HL-60 (cell line): ENCODE results near the gene LGALS3.

Experiments used
- DNase-seq, 2 experiments: peaks; one replicate each; pipeline ENCODE4 v3.0.0-alpha.2; 2010 to 2020; ENCODE audit warnings: low read depth in 1 of 2, low spot score in 1 of 2
- H3K27ac ChIP-seq: fragments of 250-450 bp; sonication (Bioruptor Pico); replicated peaks from 2 replicates; pipeline ENCODE4 v1.5.1; 2020; ENCODE audit warnings: mild to moderate bottlenecking, moderate library complexity
- H3K27me3 ChIP-seq: fragments of 250-450 bp; sonication (Bioruptor Pico); 2 replicates; pipeline ENCODE4 v1.5.1; 2021; ENCODE audit warnings: mild to moderate bottlenecking, moderate library complexity; ENCODE audit not compliant: insufficient read depth, poor library complexity, severe bottlenecking
- H3K4me3 ChIP-seq: replicated peaks from 2 replicates; pipeline ENCODE4 v1.5.1; 2011; ENCODE audit warnings: mild to moderate bottlenecking, control low read depth, low read length; ENCODE audit not compliant: insufficient read depth
- GABPA ChIP-seq: IDR thresholded peaks from 2 replicates; pipeline ENCODE4 v1.6.1; 2012; ENCODE audit warnings: low read depth
- POLR2AphosphoS5 ChIP-seq: IDR thresholded peaks from 2 replicates; pipeline ENCODE4 v1.6.1; 2012; ENCODE audit warnings: low read depth
- SPI1 ChIP-seq: IDR thresholded peaks from 2 replicates; pipeline ENCODE4 v1.6.1; 2012; ENCODE audit warnings: low read depth, mild to moderate bottlenecking, borderline replicate concordance
- TF ChIP-seq, protein P1 (sequence below): IDR thresholded peaks from one replicate; pipeline ENCODE4 v1.5.1; 2011; ENCODE audit warnings: low read length, control low read depth, inconsistent platforms; ENCODE audit not compliant: insufficient read depth
- TF ChIP-seq, protein P2 (sequence below): IDR thresholded peaks from 2 replicates; pipeline ENCODE4 v1.6.1; 2012; ENCODE audit warnings: low read depth; ENCODE audit not compliant: insufficient replicate concordance

Gene LGALS3

DNA sequence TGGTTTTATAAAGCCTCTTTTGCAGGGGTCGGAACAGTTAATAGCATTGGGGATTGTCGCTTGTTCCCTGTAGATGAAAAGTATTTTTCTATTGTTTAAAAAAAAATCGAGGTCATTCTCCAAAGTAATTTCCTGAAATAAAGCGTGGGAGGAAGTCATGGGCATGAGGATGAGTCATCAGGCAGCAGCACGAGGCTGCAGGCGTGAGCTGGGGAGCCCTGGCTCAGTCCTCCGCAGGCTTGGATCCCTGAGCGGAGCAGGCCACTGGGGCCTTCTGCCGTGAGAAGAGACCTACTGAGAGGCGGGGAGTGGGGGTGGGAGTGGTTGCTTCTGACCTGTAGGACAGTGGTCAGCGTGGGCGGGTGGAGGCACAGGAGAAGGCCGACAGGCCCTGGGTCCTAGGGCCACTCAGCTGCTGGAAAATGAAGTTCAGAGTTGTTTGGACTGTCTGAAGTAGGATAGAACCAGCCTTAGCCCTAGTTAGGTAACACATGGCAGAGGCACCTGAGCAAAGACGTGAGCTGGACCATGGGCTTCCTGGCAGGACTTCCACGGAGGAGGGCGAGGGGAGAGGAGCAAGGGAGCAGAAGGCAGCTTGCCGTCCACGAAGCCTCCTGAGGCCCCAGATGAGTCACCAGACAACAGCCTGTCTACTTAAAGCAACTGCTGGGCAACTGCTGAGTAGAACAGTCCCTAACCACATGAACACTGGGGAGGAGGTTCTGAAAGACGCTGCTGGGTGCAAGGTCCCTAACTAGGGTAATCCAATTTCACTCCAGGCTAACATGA is 21.1 kb upstream of the LGALS3 start:
- H3K4me3 ChIP-seq, result no peak overlapping the region

DNA sequence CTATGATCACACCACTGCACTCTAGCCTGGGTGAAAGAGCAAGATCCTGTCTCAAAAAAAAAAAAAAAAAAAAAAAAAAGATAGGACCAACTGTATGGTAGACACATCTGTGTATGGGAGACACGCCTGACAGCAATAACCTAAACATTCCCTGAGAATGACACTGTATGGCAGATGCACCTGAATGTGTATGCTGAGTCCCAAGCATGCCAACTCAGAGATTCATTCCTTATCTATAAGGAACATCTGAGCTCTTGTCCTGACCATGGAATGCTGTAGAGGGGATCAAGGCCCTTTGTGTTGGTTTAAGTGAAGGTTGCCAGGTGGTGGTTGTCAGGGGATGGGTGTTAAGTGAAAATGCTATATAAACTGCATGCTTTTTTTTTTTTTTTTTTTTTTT is 19.2 kb upstream of the LGALS3 start:
- no peak overlapping the region for H3K4me3 ChIP-seq
- H3K27me3 ChIP-seq, result no peaks in the 10 kb centered on the region
- DNase-seq, result no peak
- H3K27ac ChIP-seq, result no peak overlapping the region
- TF ChIP-seq, protein P1, sequence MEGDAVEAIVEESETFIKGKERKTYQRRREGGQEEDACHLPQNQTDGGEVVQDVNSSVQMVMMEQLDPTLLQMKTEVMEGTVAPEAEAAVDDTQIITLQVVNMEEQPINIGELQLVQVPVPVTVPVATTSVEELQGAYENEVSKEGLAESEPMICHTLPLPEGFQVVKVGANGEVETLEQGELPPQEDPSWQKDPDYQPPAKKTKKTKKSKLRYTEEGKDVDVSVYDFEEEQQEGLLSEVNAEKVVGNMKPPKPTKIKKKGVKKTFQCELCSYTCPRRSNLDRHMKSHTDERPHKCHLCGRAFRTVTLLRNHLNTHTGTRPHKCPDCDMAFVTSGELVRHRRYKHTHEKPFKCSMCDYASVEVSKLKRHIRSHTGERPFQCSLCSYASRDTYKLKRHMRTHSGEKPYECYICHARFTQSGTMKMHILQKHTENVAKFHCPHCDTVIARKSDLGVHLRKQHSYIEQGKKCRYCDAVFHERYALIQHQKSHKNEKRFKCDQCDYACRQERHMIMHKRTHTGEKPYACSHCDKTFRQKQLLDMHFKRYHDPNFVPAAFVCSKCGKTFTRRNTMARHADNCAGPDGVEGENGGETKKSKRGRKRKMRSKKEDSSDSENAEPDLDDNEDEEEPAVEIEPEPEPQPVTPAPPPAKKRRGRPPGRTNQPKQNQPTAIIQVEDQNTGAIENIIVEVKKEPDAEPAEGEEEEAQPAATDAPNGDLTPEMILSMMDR, result no peak
- TF ChIP-seq SPI1 (no peak), GABPA (no peak), POLR2AphosphoS5 (no peak)
- TF ChIP-seq, protein P2, sequence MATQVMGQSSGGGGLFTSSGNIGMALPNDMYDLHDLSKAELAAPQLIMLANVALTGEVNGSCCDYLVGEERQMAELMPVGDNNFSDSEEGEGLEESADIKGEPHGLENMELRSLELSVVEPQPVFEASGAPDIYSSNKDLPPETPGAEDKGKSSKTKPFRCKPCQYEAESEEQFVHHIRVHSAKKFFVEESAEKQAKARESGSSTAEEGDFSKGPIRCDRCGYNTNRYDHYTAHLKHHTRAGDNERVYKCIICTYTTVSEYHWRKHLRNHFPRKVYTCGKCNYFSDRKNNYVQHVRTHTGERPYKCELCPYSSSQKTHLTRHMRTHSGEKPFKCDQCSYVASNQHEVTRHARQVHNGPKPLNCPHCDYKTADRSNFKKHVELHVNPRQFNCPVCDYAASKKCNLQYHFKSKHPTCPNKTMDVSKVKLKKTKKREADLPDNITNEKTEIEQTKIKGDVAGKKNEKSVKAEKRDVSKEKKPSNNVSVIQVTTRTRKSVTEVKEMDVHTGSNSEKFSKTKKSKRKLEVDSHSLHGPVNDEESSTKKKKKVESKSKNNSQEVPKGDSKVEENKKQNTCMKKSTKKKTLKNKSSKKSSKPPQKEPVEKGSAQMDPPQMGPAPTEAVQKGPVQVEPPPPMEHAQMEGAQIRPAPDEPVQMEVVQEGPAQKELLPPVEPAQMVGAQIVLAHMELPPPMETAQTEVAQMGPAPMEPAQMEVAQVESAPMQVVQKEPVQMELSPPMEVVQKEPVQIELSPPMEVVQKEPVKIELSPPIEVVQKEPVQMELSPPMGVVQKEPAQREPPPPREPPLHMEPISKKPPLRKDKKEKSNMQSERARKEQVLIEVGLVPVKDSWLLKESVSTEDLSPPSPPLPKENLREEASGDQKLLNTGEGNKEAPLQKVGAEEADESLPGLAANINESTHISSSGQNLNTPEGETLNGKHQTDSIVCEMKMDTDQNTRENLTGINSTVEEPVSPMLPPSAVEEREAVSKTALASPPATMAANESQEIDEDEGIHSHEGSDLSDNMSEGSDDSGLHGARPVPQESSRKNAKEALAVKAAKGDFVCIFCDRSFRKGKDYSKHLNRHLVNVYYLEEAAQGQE, result no peak

More for the DNA sequence above, 21.1 kb upstream of the LGALS3 start:
- Histone ChIP-seq H3K27ac (peak overlapping the region; percentile 71), H3K27me3 (no peaks in the 10 kb centered on the region)
- TF ChIP-seq, protein P2, result no peak
- TF ChIP-seq POLR2AphosphoS5 (peak; percentile 58; the same call in 1 of the 2 replicates), GABPA (peak; percentile 39; the same call in 1 of the 2 replicates), SPI1 (peak; percentile 67)
- TF ChIP-seq, protein P1, result no peak
- peak; percentile 75 to 77 for DNase-seq

DNA sequence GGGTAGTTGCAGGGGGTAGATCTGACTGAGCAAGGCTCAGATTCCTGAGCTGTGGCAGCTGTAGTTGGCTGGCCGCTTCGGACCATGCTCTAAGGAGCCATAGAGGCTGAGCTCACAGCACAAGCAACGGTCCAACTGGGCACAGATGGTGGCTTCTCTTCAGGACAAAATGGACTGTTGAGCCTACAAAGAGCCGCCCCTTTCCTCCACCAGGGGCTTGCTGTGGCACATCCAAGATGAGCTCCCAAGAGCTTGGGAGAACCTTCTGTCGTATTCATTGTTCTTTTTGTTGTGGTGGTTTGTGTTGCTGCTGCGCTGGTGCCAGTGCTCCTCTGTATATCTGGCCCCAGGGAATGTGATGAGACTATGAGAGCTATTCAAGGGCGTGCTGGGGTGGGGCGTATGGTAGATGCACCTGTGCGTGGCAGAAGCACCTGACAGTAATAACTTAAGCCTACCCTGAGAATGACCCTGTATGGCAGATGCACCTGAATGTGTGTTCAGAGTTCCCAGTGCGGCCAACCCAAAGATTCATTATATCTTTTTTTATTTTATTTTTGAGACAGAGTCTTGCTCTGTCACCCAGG is 17.8 kb upstream of the LGALS3 start:
- no peak for DNase-seq
- no peaks in the 10 kb centered on the region for H3K27me3 ChIP-seq
- no peak overlapping the region for H3K27ac ChIP-seq
- H3K4me3 ChIP-seq, result no peak overlapping the region
- TF ChIP-seq, protein P1, result no peak
- TF ChIP-seq POLR2AphosphoS5 (no peak), GABPA (no peak), SPI1 (no peak)
- TF ChIP-seq, protein P2, result no peak
